MCF 10A (cell line): ENCODE data around the gene GDF2. TPM values are rescaled to one million over a fixed set of nuclear protein-coding genes. Genes with fewer than 3 reads are reported as not detected.

Experiments
- BruUV-seq: library from RNA; stranded (reverse); fragments of 400-500 nt; replicated peaks from 2 replicates; lab custom pipeline; 2021; lab: Mats Ljungman, UMichigan
- CTCF ChIA-PET: fragments of 300-600 bp; sonication (Branson Sonifier 250); formaldehyde crosslinking; extraction: SDS; loops from one replicate; lab custom pipeline; 2021; ENCODE audit warnings: antibody characterized with exemption, inconsistent platforms; lab: Yijun Ruan, JAX
- POLR2A ChIA-PET: fragments of 300-600, 350-650 bp; sonication (Branson Sonifier 250); formaldehyde crosslinking; extraction: SDS; loops from one replicate; lab custom pipeline; 2020; ENCODE audit warnings: antibody characterized with exemption, inconsistent platforms; lab: Yijun Ruan, JAX
- DNase-seq: peaks from one replicate; pipeline ENCODE4 v3.0.0-alpha.2; 2018; ENCODE audit not compliant: unreplicated experiment
- H3K27ac Mint-ChIP-seq: one replicate; pipeline ENCODE4 v1.8.0; 2022; ENCODE audit warnings: mild to moderate bottlenecking, low read depth, mixed read lengths; ENCODE audit not compliant: unreplicated experiment
- H3K27me3 Mint-ChIP-seq: one replicate; pipeline ENCODE4 v1.8.0; 2022; ENCODE audit warnings: mixed read lengths; ENCODE audit not compliant: insufficient read depth, unreplicated experiment
- H3K36me3 Mint-ChIP-seq: one replicate; pipeline ENCODE4 v1.8.0; 2022; ENCODE audit warnings: mild to moderate bottlenecking, moderate library complexity, mixed read lengths; ENCODE audit not compliant: insufficient read depth, unreplicated experiment
- H3K4me1 Mint-ChIP-seq: one replicate; pipeline ENCODE4 v1.8.0; 2022; ENCODE audit warnings: mixed read lengths; ENCODE audit not compliant: insufficient read depth, unreplicated experiment
- H3K4me3 Mint-ChIP-seq: one replicate; pipeline ENCODE4 v1.8.0; 2022; ENCODE audit warnings: mild to moderate bottlenecking, moderate library complexity, mixed read lengths; ENCODE audit not compliant: unreplicated experiment
- H3K9me3 Mint-ChIP-seq: one replicate; pipeline ENCODE4 v1.8.0; 2022; ENCODE audit warnings: mixed read lengths; ENCODE audit not compliant: unreplicated experiment
- intact Hi-C: fragments of 100-400 bp; cut with micrococcal nuclease; formaldehyde crosslinking; loops from 2 replicates; pipeline ENCODE4 v1.14.1; 2022
- total RNA-seq: library from RNA; stranded (reverse); gene quantifications from 2 replicates; pipeline ENCODE4 v1.2.3, GENCODE V29; 2022
- TF ChIP-seq, protein P1 (sequence below): fragments of 200-600 bp; IDR thresholded peaks from one replicate; pipeline ENCODE4 v1.8.0; 2022; ENCODE audit warnings: antibody characterized with exemption, mild to moderate bottlenecking; ENCODE audit not compliant: unreplicated experiment

GDF2 gene
- total RNA-seq, 1 experiment from 2014 or later, result not detected

DNA sequence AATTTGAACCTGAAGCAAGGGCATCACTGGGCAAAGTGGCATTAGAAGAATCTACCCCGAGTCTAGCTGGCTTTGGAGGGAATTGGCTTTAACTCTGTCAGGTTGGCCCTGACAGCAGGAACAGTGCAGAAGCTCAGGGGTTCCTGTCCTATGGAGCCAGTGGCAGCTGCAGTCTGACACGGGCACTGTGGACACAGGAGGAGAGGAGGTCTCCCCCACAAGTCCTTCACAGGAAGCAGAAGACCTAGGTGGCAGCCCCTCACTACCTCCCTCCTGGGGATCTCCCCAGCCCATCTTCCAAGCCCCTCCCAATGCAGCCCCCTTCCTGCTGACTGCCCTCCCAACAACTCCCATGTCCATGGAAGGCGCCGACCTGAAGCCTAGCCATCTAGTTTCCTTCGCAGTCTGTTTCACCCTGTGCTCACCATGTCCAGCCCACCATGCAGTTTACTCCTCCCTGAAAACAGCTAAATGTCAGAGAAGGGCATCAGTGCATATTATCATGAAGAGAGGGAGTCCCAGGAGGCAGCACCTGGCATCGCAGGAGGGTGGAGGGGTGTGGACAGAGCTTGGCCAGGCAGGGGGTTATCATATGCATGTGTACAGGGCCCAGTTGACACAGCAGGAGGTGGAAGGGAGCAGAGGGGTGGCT lies 40.1 kb upstream of the GDF2 start:
- no peaks in the 10 kb centered on the region for H3K4me1 Mint-ChIP-seq
- BruUV-seq, result no TSS peak
- no peak overlapping the region for H3K4me3 Mint-ChIP-seq
- CTCF ChIA-PET, result interaction anchor here (0.9 kb wide), 1 partner anchor 30 kb away, joined by 3 read pairs; no protein-coding TSS in a partner anchor
- H3K9me3 Mint-ChIP-seq, result no peaks in the 10 kb centered on the region
- intact Hi-C loops, result no loop called here
- H3K27ac Mint-ChIP-seq, result no peak overlapping the region
- H3K36me3 Mint-ChIP-seq, result no peaks in the 10 kb centered on the region
- H3K27me3 Mint-ChIP-seq, result peaks cover 30% of the 10 kb centered on the region
- POLR2A ChIA-PET, result no interaction called here
- DNase-seq, result no peak
- TF ChIP-seq, protein P1, sequence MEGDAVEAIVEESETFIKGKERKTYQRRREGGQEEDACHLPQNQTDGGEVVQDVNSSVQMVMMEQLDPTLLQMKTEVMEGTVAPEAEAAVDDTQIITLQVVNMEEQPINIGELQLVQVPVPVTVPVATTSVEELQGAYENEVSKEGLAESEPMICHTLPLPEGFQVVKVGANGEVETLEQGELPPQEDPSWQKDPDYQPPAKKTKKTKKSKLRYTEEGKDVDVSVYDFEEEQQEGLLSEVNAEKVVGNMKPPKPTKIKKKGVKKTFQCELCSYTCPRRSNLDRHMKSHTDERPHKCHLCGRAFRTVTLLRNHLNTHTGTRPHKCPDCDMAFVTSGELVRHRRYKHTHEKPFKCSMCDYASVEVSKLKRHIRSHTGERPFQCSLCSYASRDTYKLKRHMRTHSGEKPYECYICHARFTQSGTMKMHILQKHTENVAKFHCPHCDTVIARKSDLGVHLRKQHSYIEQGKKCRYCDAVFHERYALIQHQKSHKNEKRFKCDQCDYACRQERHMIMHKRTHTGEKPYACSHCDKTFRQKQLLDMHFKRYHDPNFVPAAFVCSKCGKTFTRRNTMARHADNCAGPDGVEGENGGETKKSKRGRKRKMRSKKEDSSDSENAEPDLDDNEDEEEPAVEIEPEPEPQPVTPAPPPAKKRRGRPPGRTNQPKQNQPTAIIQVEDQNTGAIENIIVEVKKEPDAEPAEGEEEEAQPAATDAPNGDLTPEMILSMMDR, result no peak

DNA sequence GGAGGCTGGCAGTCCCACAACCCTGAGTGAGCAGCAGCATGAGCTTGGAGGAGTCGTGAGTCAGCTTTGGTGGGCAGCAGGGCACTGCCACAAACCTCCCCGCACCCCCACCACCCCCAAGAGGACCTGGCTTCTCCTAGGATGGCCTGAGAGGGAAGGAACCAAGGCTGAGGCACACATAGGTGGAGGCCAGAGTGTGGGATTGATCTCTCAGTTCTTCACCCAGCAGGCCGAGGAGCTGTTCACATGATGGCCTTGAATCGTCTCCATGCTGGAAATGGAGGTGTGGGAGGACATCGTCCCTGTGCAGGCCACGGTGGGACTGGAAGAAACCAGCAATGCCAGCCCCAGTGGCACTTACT lies 39.6 kb upstream of the GDF2 start:
- H3K27ac Mint-ChIP-seq, result no peak overlapping the region
- POLR2A ChIA-PET, result no interaction called here
- no peaks in the 10 kb centered on the region for H3K36me3 Mint-ChIP-seq
- peaks cover 28% of the 10 kb centered on the region for H3K27me3 Mint-ChIP-seq
- CTCF ChIA-PET, result interaction anchor here (0.9 kb wide), 1 partner anchor 29 kb away, joined by 3 read pairs; no protein-coding TSS in a partner anchor
- no peak overlapping the region for H3K4me3 Mint-ChIP-seq
- intact Hi-C loops, result no loop called here
- H3K4me1 Mint-ChIP-seq, result no peaks in the 10 kb centered on the region
- no peaks in the 10 kb centered on the region for H3K9me3 Mint-ChIP-seq
- no peak for DNase-seq
- BruUV-seq, result no TSS peak
- TF ChIP-seq, protein P1, result no peak

DNA sequence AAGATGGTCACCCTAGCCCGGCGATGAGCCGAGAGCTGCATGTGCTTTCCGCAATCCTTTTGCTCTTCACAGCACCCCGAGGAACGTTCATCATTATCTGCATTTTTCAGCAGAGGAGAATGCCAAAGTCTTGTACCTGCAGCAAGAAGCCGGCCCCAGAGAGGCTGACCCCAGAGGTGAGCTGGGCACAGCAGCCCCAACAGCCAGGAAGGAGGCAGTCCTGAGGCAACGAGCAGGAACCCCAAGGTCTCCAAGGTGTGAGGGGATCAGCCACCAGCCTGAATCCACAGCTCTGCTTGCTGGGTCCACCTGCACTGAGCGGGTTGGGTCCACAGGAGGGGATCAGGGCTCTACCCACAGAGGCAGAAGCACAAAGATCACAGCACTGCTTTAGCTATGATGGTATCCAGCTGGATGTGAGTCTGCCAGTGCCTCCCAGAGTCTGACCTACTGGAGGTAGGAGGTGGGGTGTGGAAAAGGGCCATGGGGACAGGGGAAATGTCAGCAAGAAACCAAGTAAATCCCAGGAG lies 39.1 kb upstream of the GDF2 start:
- Mint-ChIP-seq H3K4me1 (no peaks in the 10 kb centered on the region), H3K27ac (no peak overlapping the region), H3K9me3 (no peaks in the 10 kb centered on the region), H3K36me3 (no peaks in the 10 kb centered on the region), H3K27me3 (peaks cover 28% of the 10 kb centered on the region), H3K4me3 (no peak overlapping the region)
- POLR2A ChIA-PET, result no interaction called here
- DNase-seq, result no peak
- CTCF ChIA-PET, result interaction anchor here (0.9 kb wide), 1 partner anchor 29 kb away, joined by 3 read pairs; no protein-coding TSS in a partner anchor
- BruUV-seq, result no TSS peak
- intact Hi-C loops, result no loop called here
- TF ChIP-seq, protein P1, result no peak

DNA sequence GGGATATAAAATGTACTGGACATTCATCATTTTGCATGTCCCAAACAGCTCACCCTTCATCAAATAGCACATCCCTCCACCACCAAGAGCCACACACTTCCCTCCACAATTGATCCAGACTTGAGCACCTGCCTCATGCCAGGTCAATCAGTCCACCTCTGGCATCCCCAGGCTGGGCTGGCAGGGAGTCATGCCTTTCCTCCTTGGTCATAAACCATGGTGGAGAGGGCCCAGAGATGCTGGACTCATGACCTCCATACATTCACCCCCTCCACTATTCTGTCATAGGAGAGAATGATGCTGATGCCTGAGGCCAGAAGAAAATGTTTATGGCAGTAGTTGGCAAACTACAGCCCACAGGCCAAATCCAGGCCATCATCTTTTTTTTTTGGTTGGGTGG lies 38.4 kb upstream of the GDF2 start:
- no peak for DNase-seq
- BruUV-seq, result no TSS peak
- Mint-ChIP-seq H3K4me1 (no peaks in the 10 kb centered on the region), H3K36me3 (no peaks in the 10 kb centered on the region), H3K27ac (no peak overlapping the region), H3K4me3 (no peak overlapping the region), H3K27me3 (peaks cover 28% of the 10 kb centered on the region), H3K9me3 (no peaks in the 10 kb centered on the region)
- CTCF ChIA-PET, result no interaction called here
- POLR2A ChIA-PET, result no interaction called here
- TF ChIP-seq, protein P1, result no peak
- intact Hi-C loops, result no loop called here
